22Rv1 (cell line): ENCODE measurements around the gene PODNL1.

ENCODE experiments used
- ZFX ChIP-seq: fragments of 450-650 bp; IDR thresholded peaks from 2 replicates; pipeline ENCODE4 v1.6.1; 2017; ENCODE audit warnings: antibody characterized with exemption, borderline replicate concordance
- TF ChIP-seq, protein P1 (sequence below): fragments of 450-650 bp; IDR thresholded peaks from 2 replicates; pipeline ENCODE4 v1.5.1; 2017; ENCODE audit warnings: mild to moderate bottlenecking

DNA sequence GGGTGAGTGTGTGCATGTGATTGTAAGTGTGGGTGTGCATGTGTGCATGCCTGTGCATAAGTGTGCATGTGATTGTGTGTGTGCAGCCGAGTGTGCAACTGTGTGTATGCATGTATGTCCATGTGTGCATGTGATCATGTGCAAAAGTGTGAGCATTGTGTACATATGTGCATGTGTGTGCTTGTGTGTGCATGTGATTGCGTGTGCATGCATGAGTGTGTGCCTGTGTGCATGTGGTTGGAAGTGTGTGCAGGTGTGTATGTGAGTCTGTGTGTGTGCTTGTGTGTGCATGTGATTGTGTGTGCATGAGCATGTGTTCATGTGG, 3.5 kb downstream of the PODNL1 start:
- TF ChIP-seq, protein P1, sequence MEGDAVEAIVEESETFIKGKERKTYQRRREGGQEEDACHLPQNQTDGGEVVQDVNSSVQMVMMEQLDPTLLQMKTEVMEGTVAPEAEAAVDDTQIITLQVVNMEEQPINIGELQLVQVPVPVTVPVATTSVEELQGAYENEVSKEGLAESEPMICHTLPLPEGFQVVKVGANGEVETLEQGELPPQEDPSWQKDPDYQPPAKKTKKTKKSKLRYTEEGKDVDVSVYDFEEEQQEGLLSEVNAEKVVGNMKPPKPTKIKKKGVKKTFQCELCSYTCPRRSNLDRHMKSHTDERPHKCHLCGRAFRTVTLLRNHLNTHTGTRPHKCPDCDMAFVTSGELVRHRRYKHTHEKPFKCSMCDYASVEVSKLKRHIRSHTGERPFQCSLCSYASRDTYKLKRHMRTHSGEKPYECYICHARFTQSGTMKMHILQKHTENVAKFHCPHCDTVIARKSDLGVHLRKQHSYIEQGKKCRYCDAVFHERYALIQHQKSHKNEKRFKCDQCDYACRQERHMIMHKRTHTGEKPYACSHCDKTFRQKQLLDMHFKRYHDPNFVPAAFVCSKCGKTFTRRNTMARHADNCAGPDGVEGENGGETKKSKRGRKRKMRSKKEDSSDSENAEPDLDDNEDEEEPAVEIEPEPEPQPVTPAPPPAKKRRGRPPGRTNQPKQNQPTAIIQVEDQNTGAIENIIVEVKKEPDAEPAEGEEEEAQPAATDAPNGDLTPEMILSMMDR, result no peak
- TF ChIP-seq ZFX, result no peak
